K562 (cell line): ENCODE measurements around the gene LRRC8E. TPM values are rescaled to one million over a fixed set of nuclear protein-coding genes. Genes with fewer than 3 reads are reported as not detected.

ENCODE experiments used
- ATF2 ChIP-seq: sonication (generic); formaldehyde crosslinking; IDR thresholded peaks from 2 replicates; pipeline ENCODE4 v1.8.1; 2022; ENCODE audit warnings: missing genetic modification reagents
- CEBPB ChIP-seq: fragments of 450-650 bp; IDR thresholded peaks from 2 replicates; pipeline ENCODE4 v1.6.1; 2016; ENCODE audit warnings: missing genetic modification characterization, missing compliant biosample characterization
- CREB1 ChIP-seq, 2 experiments: sonication (generic) in 1 of 2; formaldehyde crosslinking in 1 of 2; IDR thresholded peaks; 2 replicates each; pipeline versions ENCODE4 v1.6.1 to v1.8.0; 2012 to 2022; ENCODE audit warnings: inconsistent platforms in 1 of 2, mild to moderate bottlenecking in 1 of 2, missing genetic modification reagents in 1 of 2, moderate library complexity in 1 of 2
- CREB3L1 ChIP-seq: fragments of 450-650 bp; IDR thresholded peaks from 2 replicates; pipeline ENCODE4 v1.6.1; 2014; ENCODE audit warnings: low read depth, mild to moderate bottlenecking, moderate library complexity, borderline replicate concordance
- DLX4 ChIP-seq: fragments of 250-450 bp; sonication (Bioruptor Pico); IDR thresholded peaks from 2 replicates; pipeline ENCODE4 v1.6.1; 2021; ENCODE audit warnings: mild to moderate bottlenecking
- ESRRB ChIP-seq: fragments of 250-450 bp; sonication (Bioruptor Pico); IDR thresholded peaks from 2 replicates; pipeline ENCODE4 v1.5.0; 2020; ENCODE audit warnings: mild to moderate bottlenecking, moderate library complexity, borderline replicate concordance
- ETS1 ChIP-seq: conservative IDR thresholded peaks from 2 replicates; pipeline ENCODE4 v1.6.1; 2011; ENCODE audit warnings: low read depth, mild to moderate bottlenecking, low read length; ENCODE audit not compliant: control insufficient read depth
- HDAC3 ChIP-seq: fragments of 450-650 bp; IDR thresholded peaks from 2 replicates; pipeline ENCODE4 v1.6.1; 2018; ENCODE audit warnings: borderline replicate concordance, mild to moderate bottlenecking, moderate library complexity; ENCODE audit not compliant: partially characterized antibody
- HMG20A ChIP-seq: fragments of 450-650 bp; formaldehyde crosslinking; conservative IDR thresholded peaks from 2 replicates; pipeline ENCODE4 v1.4.0; 2020; ENCODE audit warnings: mild to moderate bottlenecking, mixed read lengths
- HNRNPL ChIP-seq: fragments of 200-400 bp; formaldehyde crosslinking; IDR thresholded peaks from 2 replicates; pipeline ENCODE4 v1.6.1; 2017; ENCODE audit warnings: low read depth, mild to moderate bottlenecking, low read length
- MAFF ChIP-seq: IDR thresholded peaks from 2 replicates; pipeline ENCODE4 v1.6.1; 2012; ENCODE audit warnings: low read length, improper control_type of control experiment
- MEF2A ChIP-seq: IDR thresholded peaks from 2 replicates; pipeline ENCODE4 v1.6.1; 2011; ENCODE audit warnings: low read depth, mild to moderate bottlenecking, low read length, moderate library complexity; ENCODE audit not compliant: control insufficient read depth
- POLR2AphosphoS2 ChIP-seq: IDR thresholded peaks from 2 replicates; pipeline ENCODE4 v1.6.1; 2012; ENCODE audit warnings: low read length, improper control_type of control experiment
- RFX1 ChIP-seq: fragments of 450-650 bp; IDR thresholded peaks from 2 replicates; pipeline ENCODE4 v1.6.1; 2016; ENCODE audit warnings: mild to moderate bottlenecking, moderate library complexity
- SMARCA4 ChIP-seq: fragments of 450-650 bp; IDR thresholded peaks from 2 replicates; pipeline ENCODE4 v1.6.1; 2016
- SMC3 ChIP-seq: conservative IDR thresholded peaks from 2 replicates; pipeline ENCODE4 v1.6.1; 2011; ENCODE audit warnings: low read depth, low read length, improper control_type of control experiment; ENCODE audit not compliant: insufficient read depth
- SP2 ChIP-seq: IDR thresholded peaks from 2 replicates; pipeline ENCODE4 v1.6.1; 2011; ENCODE audit warnings: mild to moderate bottlenecking, low read depth, low read length, moderate library complexity; ENCODE audit not compliant: poor library complexity, severe bottlenecking; ENCODE audit errors: extremely low read depth
- WHSC1 ChIP-seq: IDR thresholded peaks from one replicate; pipeline ENCODE4 v1.6.1; 2012; ENCODE audit warnings: low read length, control low read depth, inconsistent platforms
- ZFPM2 ChIP-seq: fragments of 250-450 bp; sonication (Bioruptor Pico); IDR thresholded peaks from 2 replicates; pipeline ENCODE4 v1.5.1; 2022; ENCODE audit warnings: mild to moderate bottlenecking
- ZFX ChIP-seq: sonication (generic); formaldehyde crosslinking; IDR thresholded peaks from 2 replicates; pipeline ENCODE4 v1.8.0; 2022; ENCODE audit warnings: mild to moderate bottlenecking, missing genetic modification reagents, moderate library complexity
- ZNF253 ChIP-seq: fragments of 250-450 bp; sonication (Bioruptor Pico); conservative IDR thresholded peaks from 2 replicates; pipeline ENCODE4 v1.6.1; 2021; ENCODE audit warnings: mild to moderate bottlenecking
- ZSCAN29 ChIP-seq: fragments of 450-650 bp; IDR thresholded peaks from 2 replicates; pipeline ENCODE4 v1.6.1; 2017
- polyA plus RNA-seq, 8 experiments: library from polyadenylated mRNA; depleted of rRNA in 4 of 8; stranded (reverse) in 5 of 8; unstranded in 3 of 8; fragments of >200 nt; fragmentation: Nextera tagmentation in 2 of 8; fragmentation: Illumina TruSeq in 1 of 8; extraction: Ambion mirVana in 2 of 8; extraction: Trizol in 1 of 8; gene quantifications; 2 replicates each; pipeline versions ENCODE4 v1.2.1 to v1.2.3, GENCODE V29; 2011 to 2014; ENCODE audit warnings: inconsistent platforms in 1 of 8, missing spikeins in 1 of 8
- total RNA-seq, 7 experiments: library from RNA; depleted of rRNA in 6 of 7; stranded (reverse); fragments of >200 nt in 6 of 7; fragmentation: Illumina TruSeq in 2 of 7; extraction: Trizol in 2 of 7; gene quantifications; 2 replicates each; pipeline versions ENCODE4 v1.2.1 to v1.2.3, GENCODE V29; 2011 to 2021; ENCODE audit warnings: low replicate concordance in 1 of 7

The LRRC8E gene
- total and polyA plus RNA-seq, 9 of the 15 experiments (the other 6 are each of a cell fraction or from before 2014, with no cell fraction given) = 0.08 to 5.7 (median 3.5) TPM; not detected in 1

- TF ChIP-seq ZFX (CRISPR knock-in tag) (peak; percentile 67), ATF2 (CRISPR knock-in tag) (no peak), SP2 (no peak), CREB3L1 (no peak), WHSC1 (no peak), ETS1 (no peak; the same call in 1 of the 2 replicates), DLX4 (CRISPR knock-in tag) (no peak), HNRNPL (no peak), CREB1 (IDR thresholded peaks at IDR 0.05) (no peak), CREB1 (CRISPR knock-in tag; IDR thresholded peaks at IDR 0.05) (no peak), CEBPB (tag) (no peak), SMARCA4 (0 out of 2 replicates have a peak, but pooled peaks have one; percentile 18), ZSCAN29 (no peak), HDAC3 (no peak), MEF2A (no peak), POLR2AphosphoS2 (peak; percentile 40; the same call in 1 of the 2 replicates), RFX1 (no peak), ZNF253 (no peak), HMG20A (CRISPR knock-in tag) (no peak), MAFF (no peak), ZFPM2 (0 out of 2 replicates have a peak, but pooled peaks have one; percentile 42), ESRRB (CRISPR knock-in tag) (no peak), SMC3 (no peak)
These were observed 32.4 kb downstream of the LRRC8E start (continued) for GRCh38 chr19:7920519-7921301.
